Stimulated activated naive B cell treated with anti-CD40 and anti-IgM and Interleukin-4, amounts not matched to agents 10 μg/mL and 1 μg/mL and 100 μg/mL, for 72 hours (primary cell): Measurements from ENCODE around the gene WIF1.

Source experiments
- ATAC-seq, 2 donors: fragments of 150-1000 bp; cut with Tn5 transposase; replicated peaks; 2 replicates each; pipeline ENCODE4 v1.10.0; 2021; ENCODE audit warnings: moderate library complexity in 1 of 2
- DNase-seq: peaks from one replicate; pipeline ENCODE4 v3.0.0; 2021
- H3K27ac Mint-ChIP-seq: one replicate; pipeline ENCODE4 v1.8.0; 2022; ENCODE audit warnings: mild to moderate bottlenecking, mixed read lengths
- H3K27me3 Mint-ChIP-seq, 2 donors: one replicate each; pipeline ENCODE4 v1.8.0; 2022; ENCODE audit warnings: mixed read lengths in 2 of 2
- H3K36me3 Mint-ChIP-seq, 2 donors: one replicate each; pipeline ENCODE4 v1.8.0; 2022; ENCODE audit warnings: mixed read lengths in 2 of 2, mild to moderate bottlenecking in 1 of 2
- H3K4me1 Mint-ChIP-seq, 2 donors: one replicate each; pipeline ENCODE4 v1.8.0; 2022; ENCODE audit warnings: mixed read lengths in 2 of 2, mild to moderate bottlenecking in 1 of 2
- H3K4me3 Mint-ChIP-seq, 2 donors: one replicate each; pipeline ENCODE4 v1.8.0; 2022; ENCODE audit warnings: mild to moderate bottlenecking in 2 of 2, mixed read lengths in 2 of 2, moderate library complexity in 1 of 2
- H3K9me3 Mint-ChIP-seq, 2 donors: one replicate each; pipeline ENCODE4 v1.8.0; 2022; ENCODE audit warnings: mixed read lengths in 2 of 2, mild to moderate bottlenecking in 1 of 2

The WIF1 gene

GRCh38 chr12:65147312-65147905 lies 26.3 kb upstream of the WIF1 start:
- Mint-ChIP-seq H3K36me3 (no peaks in the 10 kb centered on the region), H3K4me3 (no peak overlapping the region), H3K27ac (no peak overlapping the region), H3K27me3 (peaks cover 9 to 11% of the 10 kb centered on the region in 2 donors), H3K4me1 (no peaks in the 10 kb centered on the region), H3K9me3 (no peaks in the 10 kb centered on the region)
- ATAC-seq: no peak
- no peak for DNase-seq

DNA sequence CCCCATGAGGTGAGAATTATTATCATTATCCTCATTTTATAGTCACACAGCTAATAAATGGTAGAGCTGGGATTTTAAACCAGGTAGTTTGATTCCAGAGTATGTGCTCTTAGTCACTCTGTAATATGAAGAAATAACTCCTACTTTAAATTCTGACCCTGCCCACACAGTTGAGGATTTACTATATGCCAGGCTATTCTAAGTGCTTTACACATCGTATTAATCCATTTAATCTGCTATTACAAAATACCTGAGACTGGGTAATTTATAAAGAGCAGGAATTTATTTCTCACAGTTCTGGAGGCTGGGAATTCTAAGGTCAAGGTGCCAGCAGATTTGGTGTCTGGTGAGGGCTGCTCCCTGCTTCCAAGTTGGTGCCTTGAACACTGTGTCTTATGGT lies 19.6 kb upstream of the WIF1 start:
- DNase-seq (no peak), ATAC-seq (no peak)
- Mint-ChIP-seq H3K9me3 (peaks cover 4% of the 10 kb centered on the region in 2 donors), H3K27ac (no peak overlapping the region), H3K27me3 (no peaks in the 10 kb centered on the region), H3K36me3 (peaks cover 0 to 5% of the 10 kb centered on the region in 2 donors), H3K4me1 (peaks cover 7 to 11% of the 10 kb centered on the region in 2 donors), H3K4me3 (no peak overlapping the region)

- Mint-ChIP-seq H3K27me3 (no peaks in the 10 kb centered on the region), H3K36me3 (peaks cover 0 to 5% of the 10 kb centered on the region in 2 donors), H3K27ac (no peak overlapping the region), H3K9me3 (peaks cover 4% of the 10 kb centered on the region in 2 donors), H3K4me3 (no peak overlapping the region), H3K4me1 (peaks cover 7 to 11% of the 10 kb centered on the region in 2 donors)
- DNase-seq: no peak
- ATAC-seq: no peak
Measured at GRCh38 chr12:65139389-65139788, 18.3 kb upstream of the WIF1 start.

- peaks cover 1 to 5% of the 10 kb centered on the region in 2 donors for H3K36me3 Mint-ChIP-seq
- H3K4me1 Mint-ChIP-seq: peaks cover 0 to under 1% of the 10 kb centered on the region in 2 donors
- no peak overlapping the region for H3K4me3 Mint-ChIP-seq
- DNase-seq (no peak), ATAC-seq (no peak)
- H3K9me3 Mint-ChIP-seq: peaks cover 4 to 9% of the 10 kb centered on the region in 2 donors
- H3K27ac Mint-ChIP-seq: no peak overlapping the region
- H3K27me3 Mint-ChIP-seq: peaks cover 0 to 5% of the 10 kb centered on the region in 2 donors
Measured at GRCh38 chr12:65133879-65134278, 12.8 kb upstream of the WIF1 start.

- Mint-ChIP-seq H3K4me1 (peaks cover 2 to 5% of the 10 kb centered on the region in 2 donors), H3K9me3 (no peaks in the 10 kb centered on the region), H3K27ac (no peak overlapping the region), H3K4me3 (no peak overlapping the region), H3K27me3 (peaks cover 15 to 16% of the 10 kb centered on the region in 2 donors), H3K36me3 (no peaks in the 10 kb centered on the region)
- DNase-seq (no peak), ATAC-seq (no peak)
Measured at GRCh38 chr12:65126482-65126881, 5.4 kb upstream of the WIF1 start.

- ATAC-seq: no peak
- H3K4me3 Mint-ChIP-seq: no peak overlapping the region
- no peak for DNase-seq
- H3K4me1 Mint-ChIP-seq: peaks cover 3 to 8% of the 10 kb centered on the region in 2 donors
- no peak overlapping the region for H3K27ac Mint-ChIP-seq
- H3K36me3 Mint-ChIP-seq: no peaks in the 10 kb centered on the region
- peaks cover 20% of the 10 kb centered on the region in 2 donors for H3K27me3 Mint-ChIP-seq
- H3K9me3 Mint-ChIP-seq: no peaks in the 10 kb centered on the region
Measured at GRCh38 chr12:65125975-65126374, 4.9 kb upstream of the WIF1 start.

DNA sequence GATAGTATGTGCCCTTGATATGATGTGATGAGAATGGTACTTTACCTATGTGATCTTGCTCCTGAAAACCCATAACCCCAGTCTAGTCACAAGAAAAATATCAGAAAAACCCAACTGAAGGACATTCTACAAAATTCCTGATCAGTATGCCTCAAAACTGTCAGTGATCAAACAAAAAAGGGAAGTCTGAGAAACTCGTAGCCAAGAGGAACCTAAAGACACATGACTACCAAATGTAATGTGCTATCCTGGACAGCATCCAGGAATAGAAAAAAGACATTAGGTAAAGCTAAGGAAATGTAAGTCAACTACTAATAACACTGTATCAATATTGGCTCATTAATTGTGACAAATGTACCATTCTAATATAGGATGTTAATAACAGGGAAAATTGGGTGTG lies 4.1 kb upstream of the WIF1 start:
- Mint-ChIP-seq H3K4me1 (peaks cover 4 to 13% of the 10 kb centered on the region in 2 donors), H3K27me3 (peaks cover 26% of the 10 kb centered on the region in 2 donors), H3K4me3 (no peak overlapping the region), H3K36me3 (no peaks in the 10 kb centered on the region), H3K9me3 (no peaks in the 10 kb centered on the region), H3K27ac (no peak overlapping the region)
- no peak for ATAC-seq
- no peak for DNase-seq

DNA sequence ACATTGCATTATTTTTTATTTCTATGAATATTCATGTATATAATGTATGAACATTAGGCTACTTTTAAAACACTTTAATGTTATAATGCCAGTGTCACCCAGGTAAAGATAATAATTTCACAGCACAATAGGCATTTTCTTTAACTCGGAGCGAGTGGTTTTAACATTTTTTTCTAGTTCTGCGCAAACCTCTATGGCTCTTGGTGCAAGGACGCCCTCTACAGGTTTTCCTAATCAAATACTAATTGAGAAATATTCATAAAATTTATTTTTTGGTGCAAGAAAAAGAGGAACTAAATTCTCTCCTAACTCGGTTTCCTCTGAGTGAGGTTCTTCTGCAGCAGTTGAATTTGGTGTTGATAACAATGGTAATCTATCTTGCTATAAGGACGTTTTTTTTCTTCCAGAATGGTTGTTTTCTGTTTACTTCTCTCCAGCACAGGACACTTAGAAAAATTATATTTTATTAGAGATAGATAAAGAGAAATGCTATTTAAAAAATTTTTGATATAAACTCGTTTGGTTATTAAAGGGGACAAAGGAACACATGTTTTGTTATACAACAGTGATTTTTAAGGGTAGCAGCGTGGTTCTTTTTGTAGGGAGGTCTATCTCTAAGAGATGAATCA lies 2.4 kb upstream of the WIF1 start:
- H3K9me3 Mint-ChIP-seq: no peaks in the 10 kb centered on the region
- no peak overlapping the region for H3K4me3 Mint-ChIP-seq
- H3K27ac Mint-ChIP-seq: no peak overlapping the region
- H3K4me1 Mint-ChIP-seq: peaks cover 4 to 13% of the 10 kb centered on the region in 2 donors
- no peak for DNase-seq
- H3K36me3 Mint-ChIP-seq: no peaks in the 10 kb centered on the region
- ATAC-seq: no peak
- H3K27me3 Mint-ChIP-seq: peaks cover 28 to 34% of the 10 kb centered on the region in 2 donors

GRCh38 chr12:65122703-65123102 lies 1.6 kb upstream of the WIF1 start:
- no peak overlapping the region for H3K4me3 Mint-ChIP-seq
- ATAC-seq (no peak), DNase-seq (no peak)
- no peaks in the 10 kb centered on the region for H3K9me3 Mint-ChIP-seq
- H3K27me3 Mint-ChIP-seq: peaks cover 30 to 38% of the 10 kb centered on the region in 2 donors
- H3K4me1 Mint-ChIP-seq: peaks cover 4 to 13% of the 10 kb centered on the region in 2 donors
- H3K27ac Mint-ChIP-seq: no peak overlapping the region
- no peaks in the 10 kb centered on the region for H3K36me3 Mint-ChIP-seq

DNA sequence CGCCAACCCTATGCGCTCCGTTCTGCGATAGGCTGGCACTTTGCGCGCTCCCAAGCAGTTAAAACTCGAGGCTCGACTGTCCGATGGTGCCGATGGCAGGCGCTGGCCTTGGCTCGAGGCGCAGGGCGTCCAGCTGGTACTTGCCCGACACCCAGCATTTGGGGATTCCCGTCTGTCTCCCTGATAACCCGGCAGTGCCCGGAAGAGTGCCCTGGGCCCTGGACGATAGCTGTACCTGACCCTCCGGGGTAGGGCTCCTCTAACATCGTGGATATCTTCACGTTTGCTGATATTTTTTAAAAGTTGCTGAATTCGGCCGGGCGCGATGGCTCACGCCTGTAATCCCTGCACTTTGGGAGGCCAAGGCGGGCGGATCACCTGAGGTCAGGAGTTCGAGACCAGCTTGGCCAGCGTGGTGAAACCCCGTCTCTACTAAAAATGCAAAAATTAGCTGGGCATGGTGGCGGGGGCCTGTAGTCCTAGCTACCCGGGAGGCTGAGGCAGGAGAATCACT lies 908 bp upstream of the WIF1 start:
- Mint-ChIP-seq H3K4me3 (peak overlapping the region; percentile 52 to 78), H3K4me1 (peaks cover 4 to 13% of the 10 kb centered on the region in 2 donors), H3K27me3 (peaks cover 33 to 42% of the 10 kb centered on the region in 2 donors), H3K9me3 (no peaks in the 10 kb centered on the region), H3K27ac (no peak overlapping the region), H3K36me3 (no peaks in the 10 kb centered on the region)
- DNase-seq (no peak), ATAC-seq (peak in 1 of 2 donors; percentile 9)

- Mint-ChIP-seq H3K4me1 (peaks cover 4 to 13% of the 10 kb centered on the region in 2 donors), H3K27ac (no peak overlapping the region), H3K4me3 (no peak overlapping the region), H3K36me3 (no peaks in the 10 kb centered on the region), H3K9me3 (no peaks in the 10 kb centered on the region), H3K27me3 (peaks cover 41 to 49% of the 10 kb centered on the region in 2 donors)
- DNase-seq (no peak), ATAC-seq (no peak)
Measured at GRCh38 chr12:65119063-65119462, 2.0 kb downstream of the WIF1 start.

DNA sequence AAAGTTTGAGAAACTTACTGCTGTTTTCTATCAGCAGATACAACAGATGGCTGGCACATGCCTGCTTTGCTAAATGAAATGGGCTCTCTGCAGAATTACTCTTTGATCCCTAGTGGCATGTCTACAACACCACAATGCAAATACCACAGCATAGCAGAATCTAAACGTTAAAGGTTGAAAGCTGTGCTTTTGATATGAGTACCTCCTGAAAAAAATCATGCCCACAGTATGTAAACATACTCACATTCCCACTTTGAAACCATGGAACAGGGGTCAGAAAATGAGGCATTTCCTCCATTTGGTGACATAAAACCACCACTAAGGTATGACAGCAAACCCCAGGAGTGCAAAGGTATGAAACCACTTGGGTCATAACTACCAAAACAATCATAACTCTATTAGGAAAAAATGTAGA lies 7.5 kb downstream of the WIF1 start:
- Mint-ChIP-seq H3K9me3 (no peaks in the 10 kb centered on the region), H3K27me3 (peaks cover 34 to 43% of the 10 kb centered on the region in 2 donors)

DNA sequence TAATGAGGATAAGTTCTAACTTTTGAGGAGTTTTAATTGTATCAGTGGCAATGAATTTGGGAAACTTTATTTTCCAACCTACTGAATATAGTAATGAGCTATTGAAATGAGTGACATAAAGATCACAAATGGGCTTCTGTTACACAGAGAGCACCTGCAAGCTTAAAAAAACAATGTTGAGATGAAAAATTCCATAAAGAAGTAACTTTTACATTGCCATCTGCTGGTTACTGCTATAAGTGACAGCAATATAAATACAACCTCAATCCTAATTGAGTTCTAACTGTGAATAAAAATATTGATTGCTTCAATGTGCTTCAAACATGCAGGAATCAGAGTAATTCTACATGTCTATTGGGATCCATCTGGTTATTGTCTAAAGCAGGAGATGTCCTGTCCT lies 14.2 kb downstream of the WIF1 start:
- H3K36me3 Mint-ChIP-seq: no peaks in the 10 kb centered on the region
- peaks cover 14 to 18% of the 10 kb centered on the region in 2 donors for H3K27me3 Mint-ChIP-seq
- DNase-seq (no peak), ATAC-seq (no peak)
- no peaks in the 10 kb centered on the region for H3K9me3 Mint-ChIP-seq
- no peaks in the 10 kb centered on the region for H3K4me1 Mint-ChIP-seq
- no peak overlapping the region for H3K4me3 Mint-ChIP-seq
- H3K27ac Mint-ChIP-seq: no peak overlapping the region

More for the DNA sequence above, 7.5 kb downstream of the WIF1 start:
- DNase-seq (no peak), ATAC-seq (no peak)
- Mint-ChIP-seq H3K36me3 (no peaks in the 10 kb centered on the region), H3K4me1 (no peaks in the 10 kb centered on the region), H3K4me3 (no peak overlapping the region), H3K27ac (no peak overlapping the region)

DNA sequence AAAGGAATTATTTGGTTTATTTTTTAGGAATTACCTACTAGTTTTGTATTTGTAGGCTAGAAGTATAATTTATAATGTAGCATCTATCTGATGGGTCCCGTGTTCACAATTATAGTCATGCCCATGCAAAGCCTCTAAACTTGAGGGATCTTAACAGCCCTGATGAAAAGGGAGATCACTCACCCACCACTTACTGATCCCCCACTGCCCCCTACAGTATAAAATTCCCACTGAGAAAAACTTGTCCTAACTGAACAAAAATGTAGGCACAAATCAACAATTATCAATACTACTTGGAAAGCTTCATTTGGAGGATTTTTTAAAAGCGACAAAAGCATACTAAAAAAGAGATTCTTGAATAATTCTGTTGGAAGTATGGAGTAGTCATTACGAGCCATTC lies 21.0 kb downstream of the WIF1 start:
- Mint-ChIP-seq H3K27me3 (peaks cover 35 to 38% of the 10 kb centered on the region in 2 donors), H3K4me1 (no peaks in the 10 kb centered on the region), H3K9me3 (no peaks in the 10 kb centered on the region), H3K27ac (no peak overlapping the region), H3K36me3 (no peaks in the 10 kb centered on the region), H3K4me3 (no peak overlapping the region)
- DNase-seq (no peak), ATAC-seq (no peak)

DNA sequence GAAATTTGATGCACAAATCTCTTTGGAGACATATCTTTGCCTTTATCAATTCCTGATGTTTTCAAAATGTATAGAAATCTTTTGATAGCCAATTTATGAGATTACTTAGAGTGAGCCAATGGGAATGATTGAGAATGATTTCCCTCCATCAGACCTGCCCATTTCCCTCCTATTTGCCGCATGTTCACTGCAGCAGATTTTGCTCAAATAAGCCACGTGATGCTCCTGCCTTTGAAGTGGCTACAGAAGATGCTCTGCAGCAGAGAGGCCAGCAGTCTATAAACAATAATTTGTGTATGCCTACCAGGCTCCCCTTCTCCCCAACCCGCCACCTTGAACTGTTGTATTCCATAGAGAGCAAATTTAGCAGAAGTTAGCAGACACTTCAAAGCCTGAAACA lies 21.9 kb downstream of the WIF1 start:
- no peaks in the 10 kb centered on the region for H3K4me1 Mint-ChIP-seq
- no peak for DNase-seq
- no peaks in the 10 kb centered on the region for H3K36me3 Mint-ChIP-seq
- no peak overlapping the region for H3K4me3 Mint-ChIP-seq
- H3K27ac Mint-ChIP-seq: no peak overlapping the region
- no peaks in the 10 kb centered on the region for H3K9me3 Mint-ChIP-seq
- H3K27me3 Mint-ChIP-seq: peaks cover 35 to 47% of the 10 kb centered on the region in 2 donors
- no peak for ATAC-seq
